ENCODE results near the gene SH3GL3.
A peak's percentile ranks its signal among the peaks of the same experiment; 100 is the strongest.

The SH3GL3 gene

DNA sequence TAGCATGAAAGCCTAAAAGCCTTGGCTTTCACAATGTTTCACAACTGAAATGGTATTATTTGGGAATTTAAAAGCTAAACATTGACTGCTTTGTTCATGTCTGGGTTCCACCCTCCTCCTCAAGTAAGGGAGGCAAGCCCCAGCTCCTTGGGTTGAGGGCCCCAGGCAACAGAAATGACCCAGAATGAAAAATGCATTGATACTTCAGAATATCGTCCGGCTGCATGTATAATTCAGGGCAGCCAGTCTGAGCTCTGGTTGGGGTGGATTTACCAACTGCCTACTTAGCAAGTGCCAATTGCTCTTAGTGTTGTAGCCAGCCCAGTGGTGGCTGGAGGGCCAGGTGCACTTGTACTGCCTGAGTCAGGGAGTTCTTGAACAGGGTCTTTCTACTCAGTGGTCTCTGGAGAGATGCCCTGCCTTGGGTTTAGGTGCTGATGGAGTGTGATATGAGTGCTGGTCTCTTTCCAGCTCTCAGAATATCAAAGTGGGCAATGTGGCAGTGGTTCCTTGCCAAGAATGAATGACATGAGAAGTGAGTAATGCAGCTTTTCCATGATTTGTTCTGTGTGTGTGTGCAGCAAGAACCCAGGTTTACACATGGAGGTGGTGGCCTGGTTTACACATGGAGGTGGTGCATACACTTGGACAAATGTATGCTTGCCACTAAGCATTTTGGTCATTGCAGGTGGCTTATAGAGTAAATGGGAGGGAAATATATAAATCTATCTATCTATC is 165.9 kb downstream of the SH3GL3 start:
- no peak for DNase-seq (ENCODE audit: low read depth in 2 of 2)

DNA sequence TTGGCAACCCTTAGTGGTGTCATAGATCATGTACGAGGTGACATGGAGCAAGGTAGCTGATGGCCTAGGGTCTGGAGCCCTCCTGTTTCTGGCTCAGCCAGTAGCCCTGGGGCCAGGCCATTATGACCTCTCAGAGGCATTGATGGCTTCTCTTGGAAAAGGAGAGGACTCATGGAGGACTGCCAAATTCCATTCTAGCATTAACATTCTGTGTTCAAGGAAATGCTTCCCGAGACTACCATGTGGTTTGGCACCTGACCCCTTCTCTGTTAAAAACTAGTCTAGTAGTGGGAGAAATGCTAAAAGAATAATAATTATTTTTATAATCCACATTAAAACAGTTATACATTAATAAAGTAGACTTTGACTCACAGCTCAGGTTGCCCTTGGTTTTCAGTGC is 166.6 kb downstream of the SH3GL3 start:
- DNase-seq (ENCODE audit: low read depth in 2 of 2) = no peak

DNA sequence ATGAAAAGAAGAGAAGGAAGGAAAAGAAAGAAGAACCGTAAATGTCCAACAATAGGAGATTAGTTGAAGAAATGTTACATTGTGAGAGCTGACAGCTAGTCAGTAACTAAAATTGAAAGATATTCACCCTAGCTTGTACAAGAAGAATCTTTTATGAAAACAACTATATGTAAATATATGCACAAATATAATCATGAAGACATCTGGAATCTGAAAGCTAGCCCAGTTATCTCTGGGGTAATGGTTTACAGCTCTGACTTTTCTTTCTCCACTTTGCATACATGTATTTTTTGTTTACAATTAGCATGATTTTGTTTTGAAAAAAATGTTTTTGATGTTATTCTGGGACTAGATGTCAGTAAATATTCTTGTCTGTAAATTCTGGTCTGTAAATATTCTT is 169.7 kb downstream of the SH3GL3 start:
- no peak for DNase-seq (ENCODE audit: low read depth in 2 of 2)

DNA sequence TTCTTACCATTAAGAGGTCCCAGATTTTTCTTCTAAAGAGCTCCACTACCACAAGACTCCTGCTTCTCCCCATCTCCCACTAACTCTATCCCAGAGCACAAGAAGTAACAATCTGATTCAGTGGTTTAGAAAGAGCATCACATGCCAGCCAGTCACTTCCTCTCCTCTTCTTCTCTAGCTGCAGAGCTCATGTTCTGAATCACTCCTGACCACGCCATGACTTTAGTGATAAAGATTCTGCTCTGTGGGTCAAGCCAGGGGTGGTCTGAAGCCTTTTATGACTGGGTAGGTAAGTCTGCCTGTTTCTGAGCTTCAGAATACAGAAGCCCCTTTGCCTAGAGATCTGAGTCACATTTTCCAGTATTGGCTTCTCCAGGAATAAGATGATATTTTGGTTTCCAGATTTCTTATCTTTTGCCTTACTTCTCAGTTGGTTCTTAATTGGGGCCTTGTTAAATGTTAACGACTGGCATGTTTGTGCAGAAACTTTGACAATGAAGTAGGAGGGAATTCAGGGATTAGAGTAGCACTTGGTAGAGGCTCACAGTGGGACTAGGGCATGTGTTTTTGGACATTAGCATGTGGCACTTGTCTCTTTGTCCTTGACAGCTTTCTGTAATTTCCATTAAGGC is 179.1 kb downstream of the SH3GL3 start:
- DNase-seq (ENCODE audit: low read depth in 2 of 2) = peak; percentile 1 to 19

DNA sequence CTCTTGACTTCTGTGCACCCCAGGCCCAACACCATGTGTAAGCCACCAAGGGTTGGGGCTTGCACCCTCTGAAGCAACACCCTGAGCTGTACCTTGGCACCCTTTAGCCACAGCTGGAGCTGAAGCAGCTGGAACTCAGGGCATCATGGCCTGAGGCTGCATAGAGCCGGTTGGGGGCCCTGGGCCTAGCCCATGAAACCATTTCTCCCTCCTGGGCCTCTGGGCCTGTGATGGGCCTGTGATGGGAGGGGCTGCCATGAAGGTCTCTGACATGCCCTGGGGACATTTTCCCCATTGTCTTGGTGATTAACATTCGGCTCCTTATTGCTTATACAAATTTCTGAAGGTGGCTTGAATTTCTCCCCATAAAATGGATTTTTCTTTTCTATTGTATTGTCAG is 184.4 kb downstream of the SH3GL3 start:
- no peak for DNase-seq (ENCODE audit: low read depth in 2 of 2)

DNA sequence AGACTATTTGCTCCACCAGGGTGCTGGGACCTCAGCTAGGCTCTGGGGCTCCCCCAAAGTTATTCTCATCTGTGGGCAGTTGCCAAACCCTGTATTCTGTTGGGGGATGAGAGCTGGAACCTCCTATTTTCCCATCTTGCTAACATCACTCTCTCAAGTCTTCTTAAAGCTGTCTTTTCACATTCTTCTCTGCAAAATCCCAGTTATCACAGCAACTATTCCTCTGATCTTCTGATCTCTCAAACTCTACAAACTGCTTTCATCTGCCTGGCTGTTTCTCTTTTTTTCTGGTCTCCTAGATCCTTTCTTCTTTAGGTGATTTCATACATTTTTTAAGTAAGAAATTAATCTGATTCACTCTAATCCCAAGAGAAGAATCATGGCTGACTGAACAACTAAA is 196.1 kb downstream of the SH3GL3 start:
- no peak for DNase-seq (ENCODE audit: low read depth in 2 of 2)

DNA sequence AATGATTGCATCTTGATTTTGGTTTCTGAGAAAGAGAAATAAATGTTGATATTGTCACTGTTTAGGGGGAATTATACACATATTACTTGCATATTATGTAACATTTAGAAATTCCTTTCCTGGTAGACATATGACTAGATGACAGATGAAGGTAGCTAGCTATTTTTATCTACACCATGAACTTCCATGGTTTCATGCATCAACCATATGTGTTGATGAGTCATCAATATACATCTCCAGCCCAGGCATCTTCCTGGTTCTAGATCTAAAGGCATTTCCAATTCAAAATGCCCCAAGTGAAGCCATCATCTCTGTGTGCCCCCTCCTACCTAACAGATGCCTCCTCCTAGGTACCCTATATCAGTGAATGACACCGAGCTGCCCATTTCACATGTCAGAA is 197.3 kb downstream of the SH3GL3 start:
- DNase-seq (ENCODE audit: low read depth in 2 of 2) = no peak

DNA sequence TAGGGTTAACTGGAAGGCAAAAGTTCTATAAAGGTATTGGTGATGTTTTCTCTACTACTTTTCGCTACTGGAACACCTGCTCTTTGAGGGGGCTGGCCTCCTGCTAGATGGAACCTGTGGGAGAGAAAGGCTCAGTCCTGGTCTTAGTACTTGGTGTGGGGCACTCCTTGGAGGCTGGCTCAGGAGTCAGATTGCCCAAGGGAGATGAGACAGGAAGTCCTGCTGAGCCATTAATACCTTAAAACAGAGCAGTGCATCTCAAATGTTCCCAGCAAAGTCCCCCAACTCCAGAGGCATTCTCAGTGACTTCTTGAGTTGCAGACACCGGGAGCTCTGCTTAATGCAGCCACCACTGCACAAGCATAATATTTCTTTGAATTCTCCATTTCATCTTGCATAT is 203.7 kb downstream of the SH3GL3 start:
- no peak for DNase-seq (ENCODE audit: low read depth in 2 of 2)

DNA sequence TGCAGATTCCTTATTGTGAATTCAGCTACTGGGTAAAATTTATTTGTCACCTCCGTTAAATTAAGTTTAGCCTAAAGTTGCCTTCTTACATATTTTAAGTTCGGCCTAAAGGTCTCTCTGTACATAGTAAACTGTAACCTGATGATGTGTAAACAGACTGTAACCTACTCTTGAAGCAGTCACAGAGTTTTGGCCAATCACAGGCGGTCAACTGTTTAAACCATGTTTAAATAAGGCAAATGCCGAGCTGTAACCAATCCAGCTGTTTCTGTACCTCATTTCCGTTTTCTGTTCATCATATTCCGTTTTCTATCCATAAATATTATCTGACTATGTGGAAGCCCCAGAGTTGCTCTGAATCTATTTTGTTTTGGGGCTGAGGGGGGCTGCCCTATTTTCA is 204.4 kb downstream of the SH3GL3 start:
- DNase-seq (ENCODE audit: low read depth in 2 of 2) = no peak

DNA sequence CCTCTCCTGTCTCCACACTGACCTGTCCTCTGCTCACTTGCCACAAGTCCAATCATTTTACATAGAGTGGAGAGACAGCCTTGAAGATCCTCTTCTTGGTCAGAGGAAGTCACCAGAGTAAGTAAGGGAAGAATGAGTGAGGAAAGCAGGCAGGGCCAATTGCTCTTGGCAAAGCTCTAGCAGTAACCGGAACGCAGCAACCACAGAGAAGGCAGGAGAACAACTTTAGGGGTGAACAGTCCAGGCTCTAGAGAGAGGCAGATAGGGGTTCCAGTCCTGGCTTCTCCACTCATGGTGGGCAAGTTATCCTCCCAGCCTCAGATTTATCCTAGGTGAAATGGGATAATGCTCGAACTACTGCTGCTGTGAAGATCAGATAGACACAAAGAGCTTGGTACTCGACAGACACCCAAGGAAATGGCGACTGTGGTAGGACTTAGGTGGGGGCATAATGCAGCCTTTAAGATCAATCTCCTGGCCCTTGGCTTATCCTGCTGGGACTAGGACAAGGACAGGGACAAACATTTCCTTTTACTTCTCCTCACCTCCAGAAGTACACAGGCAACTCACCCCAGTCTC is 205.6 kb downstream of the SH3GL3 start:
- DNase-seq (ENCODE audit: low read depth in 2 of 2) = no peak

DNA sequence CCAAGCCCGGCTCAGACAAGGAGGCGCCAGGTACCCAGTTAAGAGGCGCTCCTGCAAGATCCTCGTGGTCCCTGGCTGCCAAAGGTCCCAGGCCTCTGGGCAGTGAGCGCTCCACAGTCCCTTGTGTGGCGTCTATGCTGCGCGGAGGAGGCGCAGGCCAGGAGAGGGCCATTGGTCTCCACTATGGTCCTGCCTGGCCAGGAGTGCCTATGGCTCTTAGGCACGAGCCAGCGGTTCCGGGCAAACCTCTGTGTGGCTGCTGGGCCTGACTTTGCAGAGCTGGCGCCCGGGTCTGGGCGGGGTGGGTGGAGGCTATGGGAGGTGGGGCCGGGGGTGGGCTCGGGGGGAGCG is 206.1 kb downstream of the SH3GL3 start:
- DNase-seq (ENCODE audit: low read depth in 2 of 2) = no peak

DNA sequence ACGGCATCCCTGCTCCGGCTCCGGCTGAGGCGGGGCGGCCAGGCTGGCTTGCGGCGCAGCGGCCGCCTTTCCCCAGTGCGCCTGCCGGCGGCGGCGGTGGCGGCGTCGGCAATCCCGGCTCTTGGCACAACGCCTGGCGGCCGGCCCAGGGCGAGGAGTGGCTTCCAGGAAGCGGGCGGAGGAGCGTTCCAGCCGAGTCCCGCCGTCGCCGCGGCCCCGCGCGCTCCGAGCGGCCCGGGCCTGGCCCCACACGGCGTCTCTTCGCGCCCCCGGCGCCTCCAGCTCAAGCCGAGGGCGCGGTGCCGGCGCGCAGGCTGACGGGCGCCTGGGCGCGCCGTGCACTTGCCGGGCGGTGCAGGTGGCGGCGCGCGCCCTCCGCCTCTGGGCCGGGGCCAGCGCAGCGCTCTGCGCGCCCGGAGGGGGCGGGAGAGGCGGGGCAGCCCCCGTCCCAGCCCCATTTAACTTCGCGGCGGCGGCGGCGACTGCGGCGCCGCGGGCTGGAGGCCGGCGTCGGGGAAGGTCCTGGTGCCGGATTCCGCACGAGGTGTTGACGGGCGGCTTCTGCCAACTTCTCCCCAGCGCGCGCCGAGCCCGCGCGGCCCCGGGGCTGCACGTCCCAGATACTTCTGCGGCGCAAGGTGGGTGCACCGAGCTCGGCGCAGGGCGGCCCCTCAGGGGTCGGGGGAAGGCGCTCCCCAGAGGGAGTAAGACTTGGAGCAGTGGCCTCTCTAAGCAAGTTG is 206.7 kb downstream of the SH3GL3 start, which contains the start of gene ADAMTSL3:
ADAMTSL3 (plus strand) TSS at position 485 of the 740 bp plus-strand sequence. CDS start 1,639 bp downstream, outside the sequence.
- no peak for DNase-seq (ENCODE audit: low read depth in 2 of 2)

DNA sequence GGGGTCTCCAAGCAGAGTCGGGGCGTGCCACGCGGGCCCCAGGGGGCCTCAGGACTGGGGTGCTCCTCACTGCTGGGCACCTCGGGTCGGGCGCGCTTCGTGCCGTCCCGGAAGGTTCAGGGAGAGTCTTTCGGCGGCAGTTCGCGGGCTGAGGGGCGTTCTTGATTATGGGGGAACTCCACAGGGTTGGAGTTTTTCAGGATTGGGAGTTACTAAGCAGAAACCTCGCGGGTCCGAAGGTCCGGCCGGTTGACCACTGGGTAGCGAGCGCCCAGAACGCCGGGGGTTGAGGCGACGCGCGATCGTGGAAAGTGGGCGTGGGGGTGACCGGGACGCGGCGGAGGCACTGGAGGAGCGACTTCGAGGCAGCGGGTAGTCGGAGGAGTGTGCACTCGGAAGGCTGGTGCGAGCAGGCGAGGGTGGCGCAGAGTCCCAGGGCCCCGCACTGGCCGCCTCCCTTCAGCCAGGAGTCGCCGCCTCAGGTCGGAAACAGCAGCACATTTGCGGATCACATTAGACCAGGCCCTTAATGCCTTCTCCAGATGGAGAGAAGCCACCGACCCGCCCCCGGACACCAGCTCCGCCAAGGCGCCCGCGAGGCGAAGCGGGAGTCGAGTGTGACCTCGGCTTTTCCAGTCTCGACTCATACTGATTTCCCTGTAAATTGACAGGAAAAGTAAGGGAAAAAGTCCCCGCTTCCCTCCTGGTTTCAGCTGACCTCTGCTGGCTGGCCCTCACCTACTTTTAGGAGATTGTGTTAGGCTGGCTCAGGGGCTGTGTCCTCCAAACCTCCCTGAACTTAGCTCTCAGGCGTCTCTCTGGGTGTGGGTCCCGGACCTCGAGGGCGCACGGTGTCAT is 207.5 kb downstream of the SH3GL3 start:
- no peak for DNase-seq (ENCODE audit: low read depth in 2 of 2)

DNA sequence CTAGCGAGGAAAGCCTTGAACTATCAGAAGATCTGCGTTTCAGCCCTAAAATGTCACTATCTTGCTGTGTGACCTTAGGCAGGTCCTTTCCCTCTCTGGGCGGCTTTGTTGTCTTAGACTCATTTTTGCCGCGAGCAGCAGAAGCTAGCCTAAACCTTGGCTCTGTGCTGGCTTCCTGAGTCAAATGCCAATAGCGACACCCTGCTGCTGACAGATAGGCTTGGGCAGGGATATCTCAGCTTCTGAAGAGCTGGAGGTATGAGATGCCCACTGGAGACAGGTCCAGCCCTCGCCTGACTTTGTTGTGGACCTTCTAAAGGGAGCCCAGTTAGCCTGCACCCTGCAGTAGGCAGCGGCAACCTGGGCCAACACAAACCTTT is 208.1 kb downstream of the SH3GL3 start:
- DNase-seq (ENCODE audit: low read depth in 2 of 2) = no peak

DNA sequence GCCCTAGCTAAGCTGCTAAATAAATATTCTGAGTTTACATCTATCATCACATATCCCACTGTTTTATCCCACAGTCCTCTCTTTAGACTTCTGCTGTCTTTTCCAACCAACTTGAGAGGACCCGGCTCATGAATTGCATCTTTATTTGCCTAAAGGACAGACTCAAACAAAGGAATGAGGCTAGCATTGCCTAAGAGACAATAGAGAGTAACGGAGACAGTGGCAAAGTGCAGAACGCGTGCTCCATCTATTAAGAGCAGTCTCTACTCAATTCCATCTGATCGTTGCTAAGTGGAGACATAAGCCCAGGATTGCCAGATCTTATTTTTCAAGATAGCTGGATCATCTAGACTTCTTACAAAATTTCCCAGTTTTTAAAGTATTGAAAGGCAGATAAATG is 209.1 kb downstream of the SH3GL3 start:
- no peak for DNase-seq (ENCODE audit: low read depth in 2 of 2)

DNA sequence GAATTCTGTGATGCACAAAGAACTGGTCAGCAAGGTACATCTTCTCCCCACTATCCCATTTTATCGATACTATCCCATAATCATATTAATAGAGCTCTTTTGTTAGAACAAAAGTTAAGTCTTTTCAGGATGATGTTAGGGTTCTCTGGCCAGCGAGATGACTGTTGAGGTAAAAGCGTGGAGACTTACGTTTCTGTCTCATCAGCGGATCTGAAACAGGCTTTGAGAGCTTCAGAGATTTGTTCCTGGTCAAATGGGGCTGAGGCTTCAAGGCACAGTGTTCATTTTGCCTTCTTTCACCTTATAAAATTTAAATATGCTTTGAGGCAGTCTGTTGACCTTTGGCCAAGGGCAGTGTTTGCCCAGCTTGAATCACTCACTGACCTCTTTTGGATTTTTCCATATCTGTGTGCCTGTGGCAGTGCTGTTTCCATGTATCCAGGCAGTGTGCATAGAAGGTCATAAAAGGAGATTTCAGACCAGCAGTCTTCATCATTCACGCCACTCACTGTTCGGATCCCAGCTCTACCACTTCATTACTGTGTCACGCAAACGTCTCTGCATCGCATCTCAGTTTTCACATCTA is 209.9 kb downstream of the SH3GL3 start:
- no peak for DNase-seq (ENCODE audit: low read depth in 2 of 2)

DNA sequence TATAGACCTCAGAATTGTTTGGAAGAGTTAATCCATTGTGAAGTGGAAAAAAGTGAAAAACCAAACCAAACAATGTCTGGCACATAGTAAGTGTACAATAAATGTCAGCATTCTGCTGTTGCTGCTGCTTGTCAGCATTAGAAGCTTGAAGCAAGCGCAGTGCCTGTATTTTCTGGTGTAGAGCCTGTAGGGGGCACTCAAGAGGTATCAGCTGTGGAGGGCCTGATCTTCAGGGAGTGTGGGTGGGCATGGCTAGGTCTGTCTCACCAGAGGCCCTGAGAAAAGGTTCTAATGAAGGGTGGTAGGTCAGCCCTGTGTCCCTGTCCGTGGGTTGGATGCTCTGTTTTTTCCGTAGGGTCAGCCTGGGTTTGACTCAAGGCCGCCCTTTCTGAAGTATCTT is 210.4 kb downstream of the SH3GL3 start:
- DNase-seq (ENCODE audit: low read depth in 2 of 2) = no peak

DNA sequence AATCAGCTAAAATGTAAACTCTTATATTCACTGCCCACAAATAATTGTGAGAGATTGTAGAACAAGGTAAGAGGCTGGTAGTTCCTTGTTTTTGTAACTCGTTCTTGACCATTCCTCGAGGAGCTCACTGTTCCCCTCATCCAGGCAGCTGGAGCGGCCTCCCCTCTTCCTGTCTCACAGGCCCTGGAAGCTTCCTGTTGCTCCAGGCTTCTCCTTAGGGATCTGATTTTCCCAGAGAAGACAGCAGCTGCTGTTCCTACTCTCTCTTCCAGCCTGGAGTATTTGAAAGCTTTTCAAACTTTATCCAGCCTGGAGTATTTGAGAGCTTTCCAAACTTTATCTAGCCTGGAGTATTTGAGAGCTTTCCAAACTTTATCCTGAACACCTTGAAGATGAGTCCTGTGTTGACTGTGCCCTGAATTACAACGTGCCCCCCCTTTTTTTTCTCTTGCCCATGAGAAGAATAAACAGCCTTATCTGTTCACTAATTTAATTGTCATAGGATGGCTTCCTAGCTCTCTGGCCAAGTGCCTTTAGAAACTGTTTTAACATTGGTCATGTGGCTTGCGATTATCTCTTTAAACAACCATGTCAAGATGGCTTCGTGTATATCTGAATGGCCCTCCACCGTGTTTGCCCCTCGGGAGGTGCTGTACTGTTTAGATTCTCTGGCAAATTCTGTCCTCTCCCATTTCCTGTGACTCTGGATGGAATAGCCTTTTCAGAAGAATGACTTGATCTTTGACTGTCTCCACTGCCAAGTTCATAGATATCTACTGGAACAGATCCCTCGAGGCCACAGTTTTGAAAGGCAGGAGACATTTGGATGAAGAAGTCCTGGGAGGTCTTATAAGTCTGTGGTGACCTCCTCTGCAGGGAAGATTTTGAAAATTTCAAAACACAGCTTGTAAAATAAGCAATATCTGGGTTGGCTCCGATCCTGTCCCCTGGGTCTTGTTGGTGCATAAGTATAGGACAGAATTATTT is 211.6 kb downstream of the SH3GL3 start:
- DNase-seq (ENCODE audit: low read depth in 2 of 2) = no peak

DNA sequence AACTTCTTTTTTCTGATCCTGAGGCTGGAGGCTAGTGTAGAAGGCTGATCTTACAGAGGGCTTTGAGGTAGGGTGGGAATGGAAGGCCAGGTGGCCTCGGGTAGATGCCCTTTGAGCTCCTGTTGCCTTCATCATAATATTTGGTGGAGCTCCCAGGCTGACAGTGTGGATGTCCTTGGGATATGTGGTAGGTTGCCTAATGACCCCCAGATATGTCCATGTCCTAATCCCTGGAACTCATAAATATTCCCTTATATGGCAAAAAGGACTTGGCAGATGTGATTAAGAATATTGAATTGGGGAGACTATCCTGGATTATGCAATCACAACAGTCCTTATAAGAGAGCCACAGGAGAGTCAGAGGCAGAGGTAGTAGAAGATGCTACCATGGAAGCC is 212.3 kb downstream of the SH3GL3 start:
- no peak for DNase-seq (ENCODE audit: low read depth in 2 of 2)

DNA sequence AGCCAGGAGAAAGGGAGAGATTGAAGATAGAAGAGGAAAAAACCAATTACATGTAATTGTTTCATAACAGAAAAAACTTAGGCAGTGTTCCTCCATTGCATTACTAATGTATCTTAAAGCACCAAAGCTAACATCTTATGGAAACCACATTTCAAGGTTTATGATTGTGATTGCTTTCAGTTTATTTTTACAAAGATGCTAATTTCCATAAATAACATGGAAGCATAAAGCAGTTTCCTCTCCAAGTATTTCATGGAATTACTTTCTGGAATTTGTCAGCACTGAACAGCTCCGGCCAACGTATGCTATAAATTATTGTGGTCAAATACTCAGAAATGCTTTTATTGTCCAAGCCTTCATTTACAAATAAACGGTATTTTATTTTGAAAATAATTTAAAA is 218.3 kb downstream of the SH3GL3 start:
- DNase-seq (ENCODE audit: low read depth in 2 of 2) = no peak

All from stimulated activated CD8-positive, alpha-beta memory T cell treated with anti-CD3 and anti-CD28 coated beads, Interleukin-15, amount 100 ng/mL, for 48 hours (primary cell).